Endodermal cell (in vitro differentiated cells): ENCODE data around the gene FBN2. TPM values are rescaled to one million over a fixed set of nuclear protein-coding genes. Genes with fewer than 3 reads are reported as not detected.

ENCODE experiments used
- DNase-seq: peaks from one replicate; pipeline ENCODE4 v3.0.0-alpha.2; 2017
- H3K27ac ChIP-seq: 2 replicates; pipeline ENCODE4 v1.5.1; 2013; ENCODE audit warnings: mild to moderate bottlenecking, low read depth, low read length, moderate library complexity
- H3K27me3 ChIP-seq: 2 replicates; pipeline ENCODE4 v1.6.1; 2013; ENCODE audit warnings: mild to moderate bottlenecking, low read length, moderate library complexity; ENCODE audit not compliant: insufficient read depth, control insufficient read depth, poor library complexity, severe bottlenecking
- H3K36me3 ChIP-seq: 2 replicates; pipeline ENCODE4 v1.7.0; 2013; ENCODE audit warnings: mild to moderate bottlenecking, low read length, moderate library complexity; ENCODE audit not compliant: control insufficient read depth, insufficient read depth
- H3K4me1 ChIP-seq: one replicate; pipeline ENCODE4 v1.7.0; 2013; ENCODE audit warnings: low read length; ENCODE audit not compliant: control insufficient read depth, insufficient read depth
- H3K4me3 ChIP-seq: 2 replicates; pipeline ENCODE4 v1.5.1; 2013; ENCODE audit warnings: mild to moderate bottlenecking, low read length, moderate library complexity
- H3K9ac ChIP-seq: 2 replicates; pipeline ENCODE4 v1.6.1; 2013; ENCODE audit warnings: mild to moderate bottlenecking, low read length, moderate library complexity; ENCODE audit not compliant: poor library complexity, severe bottlenecking; ENCODE audit errors: extremely low read depth
- H3K9me3 ChIP-seq: 2 replicates; pipeline ENCODE4 v1.6.1; 2013; ENCODE audit warnings: mild to moderate bottlenecking, low read length, moderate library complexity; ENCODE audit not compliant: control insufficient read depth
- H3K27ac Mint-ChIP-seq: 2 replicates; pipeline ENCODE4 v1.8.0; 2020; ENCODE audit warnings: mixed read lengths
- H3K27me3 Mint-ChIP-seq: 2 replicates; pipeline ENCODE4 v1.8.0; 2021; ENCODE audit warnings: mild to moderate bottlenecking, mixed read lengths; ENCODE audit not compliant: insufficient read depth
- H3K36me3 Mint-ChIP-seq: 2 replicates; pipeline ENCODE4 v1.8.0; 2020; ENCODE audit warnings: low read depth, mixed read lengths
- H3K4me1 Mint-ChIP-seq: 2 replicates; pipeline ENCODE4 v1.8.0; 2020; ENCODE audit warnings: mixed read lengths
- H3K4me3 Mint-ChIP-seq: 2 replicates; pipeline ENCODE4 v1.8.0; 2020; ENCODE audit warnings: mild to moderate bottlenecking, moderate library complexity, mixed read lengths
- H3K9me3 Mint-ChIP-seq: 2 replicates; pipeline ENCODE4 v1.8.0; 2020; ENCODE audit warnings: mild to moderate bottlenecking, mixed read lengths
- WGBS, 2 experiments: methylation state at CpG; one replicate each; pipeline versions ENCODE4 v1.1.5 to v1.1.7; 2013; ENCODE audit warnings: missing lambda C conversion rate in 2 of 2, mixed read lengths in 1 of 2; ENCODE audit not compliant: insufficient coverage in 1 of 2, insufficient read length in 1 of 2; 5-methylcytosine and 5-hydroxymethylcytosine counted together
- total RNA-seq, 2 donors: library from RNA; stranded (reverse); fragmentation: NEBNext Ultra II Directional in 1 of 2; extraction: Animal tissue kit (Norgen Biotek cat#: 25700) in 1 of 2; gene quantifications; 2 replicates in 1 of 2; 3 replicates in 1 of 2; pipeline ENCODE4 v1.2.1, GENCODE V29; 2021
- TF ChIP-seq, protein P1 (sequence below): fragments of 200-600 bp; sonication (generic); conservative IDR thresholded peaks from 2 replicates; pipeline ENCODE4 v1.5.0; 2021; ENCODE audit warnings: antibody characterized with exemption, mild to moderate bottlenecking

The FBN2 gene
- total RNA-seq, 2 donors from 2014 or later, result 131 to 212 TPM

DNA sequence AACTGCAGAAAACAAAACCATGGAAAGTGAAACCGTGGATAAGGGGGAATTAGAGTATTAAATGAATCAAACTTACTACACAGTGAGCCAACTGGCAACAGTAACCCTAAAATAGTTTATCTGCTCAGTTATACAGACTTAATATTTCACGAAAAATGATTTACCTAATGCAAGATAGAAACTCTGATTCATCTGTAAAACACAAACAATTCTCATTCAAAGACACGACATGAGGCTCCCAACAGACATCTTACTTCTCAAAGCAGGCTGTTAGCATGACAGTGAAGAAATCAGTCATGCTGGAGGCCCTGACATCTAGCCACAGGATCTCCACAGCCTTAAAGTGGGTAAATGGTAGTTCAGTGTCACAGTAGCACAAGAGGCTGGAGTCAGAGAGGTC lies 131.2 kb downstream of the FBN2 start:
- Histone ChIP-seq H3K27me3 (no peaks in the 10 kb centered on the region), H3K36me3 (peaks cover 25% of the 10 kb centered on the region), H3K9me3 (no peaks in the 10 kb centered on the region), H3K4me3 (no peak overlapping the region), H3K9ac (no peak overlapping the region), H3K4me1 (peaks cover 11% of the 10 kb centered on the region), H3K27ac (peak overlapping the region; percentile 27)
- Mint-ChIP-seq H3K36me3 (peaks cover 42% of the 10 kb centered on the region), H3K27me3 (no peaks in the 10 kb centered on the region), H3K9me3 (no peaks in the 10 kb centered on the region), H3K4me1 (peaks cover 46% of the 10 kb centered on the region), H3K27ac (no peak overlapping the region), H3K4me3 (no peak overlapping the region)
- TF ChIP-seq, protein P1, sequence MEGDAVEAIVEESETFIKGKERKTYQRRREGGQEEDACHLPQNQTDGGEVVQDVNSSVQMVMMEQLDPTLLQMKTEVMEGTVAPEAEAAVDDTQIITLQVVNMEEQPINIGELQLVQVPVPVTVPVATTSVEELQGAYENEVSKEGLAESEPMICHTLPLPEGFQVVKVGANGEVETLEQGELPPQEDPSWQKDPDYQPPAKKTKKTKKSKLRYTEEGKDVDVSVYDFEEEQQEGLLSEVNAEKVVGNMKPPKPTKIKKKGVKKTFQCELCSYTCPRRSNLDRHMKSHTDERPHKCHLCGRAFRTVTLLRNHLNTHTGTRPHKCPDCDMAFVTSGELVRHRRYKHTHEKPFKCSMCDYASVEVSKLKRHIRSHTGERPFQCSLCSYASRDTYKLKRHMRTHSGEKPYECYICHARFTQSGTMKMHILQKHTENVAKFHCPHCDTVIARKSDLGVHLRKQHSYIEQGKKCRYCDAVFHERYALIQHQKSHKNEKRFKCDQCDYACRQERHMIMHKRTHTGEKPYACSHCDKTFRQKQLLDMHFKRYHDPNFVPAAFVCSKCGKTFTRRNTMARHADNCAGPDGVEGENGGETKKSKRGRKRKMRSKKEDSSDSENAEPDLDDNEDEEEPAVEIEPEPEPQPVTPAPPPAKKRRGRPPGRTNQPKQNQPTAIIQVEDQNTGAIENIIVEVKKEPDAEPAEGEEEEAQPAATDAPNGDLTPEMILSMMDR, result no peak
- 86 to 93% methylated on average over 1 to 3 of the region's 3 CpGs for WGBS, 2 experiments
- no peak for DNase-seq

DNA sequence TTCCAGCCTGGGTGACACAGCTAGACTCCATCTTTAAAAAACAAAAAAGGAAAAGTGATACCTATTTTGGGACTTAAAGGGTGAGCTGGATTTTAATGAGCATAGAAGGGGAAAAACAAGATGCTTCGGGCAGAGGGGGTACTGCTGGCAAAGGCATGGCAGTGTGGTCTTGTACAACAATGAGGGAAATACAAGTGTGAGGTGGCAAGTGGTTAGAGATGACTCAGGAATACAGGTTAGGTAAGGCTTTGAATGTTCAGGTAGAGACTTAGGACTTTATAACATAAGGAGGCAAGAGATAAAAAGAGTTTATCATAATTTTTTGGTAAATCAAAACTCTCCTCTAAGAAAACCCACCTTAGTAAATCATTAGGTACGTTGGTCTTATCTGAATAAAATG lies 132.9 kb downstream of the FBN2 start:
- no peak overlapping the region for H3K9ac ChIP-seq
- Mint-ChIP-seq H3K27me3 (no peaks in the 10 kb centered on the region), H3K36me3 (peaks cover 43% of the 10 kb centered on the region), H3K4me3 (no peak overlapping the region), H3K9me3 (peaks cover 5% of the 10 kb centered on the region), H3K4me1 (peaks cover 44% of the 10 kb centered on the region), H3K27ac (no peak overlapping the region)
- 88% methylated on average over 2 of the region's 2 CpGs for WGBS, 2 experiments
- DNase-seq, result no peak
- H3K9me3 ChIP-seq, result peaks cover 12% of the 10 kb centered on the region
- no peak overlapping the region for H3K27ac ChIP-seq
- no peak overlapping the region for H3K4me3 ChIP-seq
- H3K4me1 ChIP-seq, result peaks cover 11% of the 10 kb centered on the region
- no peaks in the 10 kb centered on the region for H3K27me3 ChIP-seq
- TF ChIP-seq, protein P1, result no peak
- H3K36me3 ChIP-seq, result peaks cover 25% of the 10 kb centered on the region

DNA sequence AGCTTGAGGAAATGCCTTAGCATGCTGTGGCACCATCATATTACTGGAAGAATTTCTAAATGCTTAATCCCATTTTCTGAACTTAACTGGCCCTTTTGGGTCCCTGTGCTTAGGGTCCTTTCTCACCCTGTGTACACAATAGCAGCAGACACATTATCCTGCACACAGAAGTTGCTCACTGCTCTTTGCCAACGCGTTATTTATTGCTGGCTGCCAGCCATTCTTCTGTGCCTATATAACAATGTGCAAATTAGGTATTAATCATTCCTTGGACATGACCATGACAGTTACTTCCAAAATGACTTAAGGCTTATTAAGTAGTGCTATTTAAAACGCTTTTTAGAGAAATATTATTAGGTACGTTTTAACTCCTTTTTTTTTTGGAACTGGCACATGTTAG lies 134.7 kb downstream of the FBN2 start:
- Mint-ChIP-seq H3K27me3 (no peaks in the 10 kb centered on the region), H3K4me1 (peaks cover 31% of the 10 kb centered on the region), H3K4me3 (no peak overlapping the region), H3K27ac (peak overlapping the region; percentile 85), H3K36me3 (peaks cover 47% of the 10 kb centered on the region), H3K9me3 (peaks cover 5% of the 10 kb centered on the region)
- peaks cover 22% of the 10 kb centered on the region for H3K36me3 ChIP-seq
- no peak overlapping the region for H3K9ac ChIP-seq
- H3K27ac ChIP-seq, result peak overlapping the region; percentile 67
- H3K9me3 ChIP-seq, result peaks cover 12% of the 10 kb centered on the region
- TF ChIP-seq, protein P1, result no peak
- H3K4me1 ChIP-seq, result peaks cover 11% of the 10 kb centered on the region
- H3K4me3 ChIP-seq, result peak overlapping the region; percentile 9
- WGBS, 2 experiments, result 89% methylated on average over 4 of the region's 4 CpGs; no CpG with 5 or more reads in 1 of the 2 experiments
- DNase-seq, result no peak
- H3K27me3 ChIP-seq, result no peaks in the 10 kb centered on the region
